Suprapubic skin (tissue), 4 donors: ENCODE measurements around the gene ROBO2. TPM values are rescaled to one million over a fixed set of nuclear protein-coding genes. Genes with fewer than 3 reads are reported as not detected.
A peak's percentile ranks its signal among the peaks of the same experiment; 100 is the strongest.

Experiments used
- DNase-seq, 2 donors: peaks; one replicate each; pipeline ENCODE4 v3.0.0-alpha.2; 2019; ENCODE audit warnings: low spot score in 2 of 2
- H3K27ac ChIP-seq: fragments of 200-600 bp; sonication (generic); one replicate; pipeline ENCODE4 v1.5.1; 2019
- H3K27me3 ChIP-seq: fragments of 200-600 bp; sonication (generic); one replicate; pipeline ENCODE4 v1.5.1; 2019
- H3K36me3 ChIP-seq: fragments of 200-600 bp; sonication (generic); one replicate; pipeline ENCODE4 v1.5.1; 2019
- H3K4me1 ChIP-seq: fragments of 200-600 bp; sonication (generic); one replicate; pipeline ENCODE4 v1.5.1; 2019
- H3K4me3 ChIP-seq: fragments of 200-600 bp; sonication (generic); one replicate; pipeline ENCODE4 v1.5.1; 2019; ENCODE audit warnings: mild to moderate bottlenecking
- H3K9me3 ChIP-seq: fragments of 200-600 bp; sonication (generic); one replicate; pipeline ENCODE4 v1.5.1; 2019
- EP300 ChIP-seq: sonication (generic); formaldehyde crosslinking; IDR thresholded peaks from one replicate; pipeline ENCODE4 v1.6.1; 2017; ENCODE audit warnings: antibody characterized with exemption
- POLR2A ChIP-seq, 2 donors: fragments of 450-650 bp; IDR thresholded peaks; one replicate each; pipeline ENCODE4 v1.6.1; 2017; ENCODE audit warnings: antibody characterized with exemption in 2 of 2, mild to moderate bottlenecking in 2 of 2, moderate library complexity in 2 of 2
- POLR2AphosphoS5 ChIP-seq, 3 donors: sonication (generic); formaldehyde crosslinking; IDR thresholded peaks; one replicate each; pipeline ENCODE4 v1.6.1; 2017; ENCODE audit warnings: antibody characterized with exemption in 3 of 3
- WGBS: methylation state at CpG from one replicate; pipeline ENCODE4 v1.1.5; 2018; 5-methylcytosine and 5-hydroxymethylcytosine counted together
- total RNA-seq, 4 donors: library from RNA; depleted of rRNA; stranded (reverse); fragments of >200 nt; gene quantifications; one replicate each; pipeline ENCODE4 v1.1.0, GENCODE V29; 2016
- TF ChIP-seq, protein P1 (sequence below), 2 donors: fragments of 200-600 bp in 1 of 2; fragments of 450-650 bp in 1 of 2; sonication (generic) in 1 of 2; IDR thresholded peaks; one replicate each; pipeline ENCODE4 v1.5.1; 2016 to 2019; ENCODE audit warnings: antibody characterized with exemption in 2 of 2, mild to moderate bottlenecking in 1 of 2, moderate library complexity in 1 of 2

ROBO2 gene
- total RNA-seq, 4 donors from 2014 or later, result 0.95 to 6.7 (median 2.2) TPM

DNA sequence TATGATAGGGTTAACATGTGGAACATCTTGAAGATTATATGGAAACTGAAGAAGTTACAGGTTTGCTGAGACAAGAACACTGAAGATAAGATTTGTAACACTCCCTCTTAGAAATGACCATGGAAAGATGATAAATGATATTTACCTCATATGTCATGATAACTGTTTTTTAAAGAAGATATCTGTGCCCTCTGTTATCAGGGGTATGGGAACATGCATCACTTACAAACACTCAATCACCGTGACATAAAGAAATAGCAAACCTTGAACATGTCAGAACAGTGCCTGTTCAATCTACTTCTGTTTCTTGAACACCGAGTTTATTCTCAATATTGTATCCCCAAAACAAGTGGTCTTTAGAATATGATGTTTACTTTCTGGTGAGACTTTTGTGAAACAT, 149.4 kb downstream of the ROBO2 start:
- Histone ChIP-seq H3K27ac (no peak overlapping the region), H3K9me3 (no peaks in the 10 kb centered on the region), H3K36me3 (no peaks in the 10 kb centered on the region), H3K4me1 (no peaks in the 10 kb centered on the region), H3K27me3 (no peaks in the 10 kb centered on the region), H3K4me3 (no peak overlapping the region)
- no peak for DNase-seq
- 74% methylated on average over 2 of the region's 2 CpGs for WGBS
- no peak for TF ChIP-seq POLR2A (IDR thresholded peaks at IDR 0.05)
- TF ChIP-seq POLR2AphosphoS5 (IDR thresholded peaks at IDR 0.05), result no peak
- no peak for TF ChIP-seq EP300
- TF ChIP-seq, protein P1, sequence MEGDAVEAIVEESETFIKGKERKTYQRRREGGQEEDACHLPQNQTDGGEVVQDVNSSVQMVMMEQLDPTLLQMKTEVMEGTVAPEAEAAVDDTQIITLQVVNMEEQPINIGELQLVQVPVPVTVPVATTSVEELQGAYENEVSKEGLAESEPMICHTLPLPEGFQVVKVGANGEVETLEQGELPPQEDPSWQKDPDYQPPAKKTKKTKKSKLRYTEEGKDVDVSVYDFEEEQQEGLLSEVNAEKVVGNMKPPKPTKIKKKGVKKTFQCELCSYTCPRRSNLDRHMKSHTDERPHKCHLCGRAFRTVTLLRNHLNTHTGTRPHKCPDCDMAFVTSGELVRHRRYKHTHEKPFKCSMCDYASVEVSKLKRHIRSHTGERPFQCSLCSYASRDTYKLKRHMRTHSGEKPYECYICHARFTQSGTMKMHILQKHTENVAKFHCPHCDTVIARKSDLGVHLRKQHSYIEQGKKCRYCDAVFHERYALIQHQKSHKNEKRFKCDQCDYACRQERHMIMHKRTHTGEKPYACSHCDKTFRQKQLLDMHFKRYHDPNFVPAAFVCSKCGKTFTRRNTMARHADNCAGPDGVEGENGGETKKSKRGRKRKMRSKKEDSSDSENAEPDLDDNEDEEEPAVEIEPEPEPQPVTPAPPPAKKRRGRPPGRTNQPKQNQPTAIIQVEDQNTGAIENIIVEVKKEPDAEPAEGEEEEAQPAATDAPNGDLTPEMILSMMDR (IDR thresholded peaks at IDR 0.05), result no peak

- Histone ChIP-seq H3K36me3 (no peaks in the 10 kb centered on the region), H3K9me3 (no peaks in the 10 kb centered on the region), H3K4me3 (no peak overlapping the region), H3K4me1 (no peaks in the 10 kb centered on the region), H3K27me3 (no peaks in the 10 kb centered on the region), H3K27ac (no peak overlapping the region)
- TF ChIP-seq POLR2A (IDR thresholded peaks at IDR 0.05) (no peak), POLR2AphosphoS5 (IDR thresholded peaks at IDR 0.05) (no peak), EP300 (no peak)
- TF ChIP-seq, protein P1 (IDR thresholded peaks at IDR 0.05), result no peak
- no peak for DNase-seq
- WGBS, result 84% methylated on average over 2 of the region's 2 CpGs
Measured at GRCh38 chr3:77189684-77190083, 149.8 kb downstream of the ROBO2 start.

DNA sequence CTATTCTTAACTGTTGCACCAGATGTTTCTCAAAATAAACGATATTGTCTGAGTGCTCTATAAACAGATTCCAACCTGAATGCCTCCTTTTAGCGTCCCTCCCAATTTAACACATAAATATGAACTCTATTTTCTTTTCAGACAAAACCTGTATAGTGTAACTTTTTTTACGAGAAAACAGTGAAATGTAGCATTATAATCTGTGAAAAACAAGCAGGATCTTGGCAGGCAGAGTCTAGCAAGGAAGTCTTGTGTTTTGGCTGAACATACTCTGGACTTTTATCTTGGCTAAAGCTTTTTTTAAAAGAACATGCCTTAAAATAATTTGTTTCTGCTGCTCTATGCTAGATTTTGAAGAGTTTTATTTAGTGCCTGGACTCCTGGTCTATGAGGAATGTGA, 150.5 kb downstream of the ROBO2 start:
- Histone ChIP-seq H3K4me3 (no peak overlapping the region), H3K27me3 (no peaks in the 10 kb centered on the region), H3K36me3 (no peaks in the 10 kb centered on the region), H3K27ac (peak overlapping the region; percentile 28), H3K9me3 (no peaks in the 10 kb centered on the region), H3K4me1 (no peaks in the 10 kb centered on the region)
- TF ChIP-seq, protein P1 (IDR thresholded peaks at IDR 0.05), result no peak
- TF ChIP-seq POLR2AphosphoS5 (IDR thresholded peaks at IDR 0.05), result no peak
- no peak for TF ChIP-seq EP300
- TF ChIP-seq POLR2A (IDR thresholded peaks at IDR 0.05), result no peak
- no peak for DNase-seq
- 32% methylated on average over 3 of the region's 3 CpGs for WGBS

- TF ChIP-seq EP300 (no peak), POLR2A (IDR thresholded peaks at IDR 0.05) (no peak), POLR2AphosphoS5 (IDR thresholded peaks at IDR 0.05) (no peak)
- TF ChIP-seq, protein P1 (IDR thresholded peaks at IDR 0.05), result no peak
- WGBS, result 84% methylated on average over 4 of the region's 4 CpGs
- Histone ChIP-seq H3K4me3 (no peak overlapping the region), H3K27ac (no peak overlapping the region), H3K36me3 (no peaks in the 10 kb centered on the region), H3K9me3 (no peaks in the 10 kb centered on the region), H3K4me1 (no peaks in the 10 kb centered on the region), H3K27me3 (no peaks in the 10 kb centered on the region)
- DNase-seq, result no peak
Measured at GRCh38 chr3:77191014-77191413, 151.1 kb downstream of the ROBO2 start.

- no peak for DNase-seq
- WGBS, result 72% methylated on average over 3 of the region's 3 CpGs
- H3K27ac ChIP-seq, result no peak overlapping the region
- H3K9me3 ChIP-seq, result no peaks in the 10 kb centered on the region
- TF ChIP-seq EP300 (no peak), POLR2AphosphoS5 (IDR thresholded peaks at IDR 0.05) (no peak), POLR2A (IDR thresholded peaks at IDR 0.05) (no peak)
- TF ChIP-seq, protein P1 (IDR thresholded peaks at IDR 0.05), result no peak
- no peaks in the 10 kb centered on the region for H3K36me3 ChIP-seq
- H3K4me1 ChIP-seq, result no peaks in the 10 kb centered on the region
- no peak overlapping the region for H3K4me3 ChIP-seq
- H3K27me3 ChIP-seq, result no peaks in the 10 kb centered on the region
Measured at GRCh38 chr3:77191640-77192039, 151.7 kb downstream of the ROBO2 start.
